ENCODE data around the gene NEAT1.
A peak's percentile ranks its signal among the peaks of the same experiment; 100 is the strongest.

Gene NEAT1

GRCh38 chr11:65379698-65380459 is 42.7 kb upstream of the NEAT1 start:
- DNase-seq (ENCODE audit: insufficient read length, low spot score), result no peak
- no peak for FAIRE-seq
- TF ChIP-seq SPI1 (IDR thresholded peaks at IDR 0.05; ENCODE audit: low read depth, low read length) (no peak), POLR2AphosphoS5 (IDR thresholded peaks at IDR 0.05; ENCODE audit: low read depth, low read length) (no peak), POU2F2 (IDR thresholded peaks at IDR 0.05; ENCODE audit: low read depth, low read length) (no peak), POLR2A (IDR thresholded peaks at IDR 0.05; ENCODE audit: low read depth, low read length) (no peak), PAX5 (IDR thresholded peaks at IDR 0.05; ENCODE audit: insufficient read depth, low read length, severe bottlenecking) (no peak), TAF1 (IDR thresholded peaks at IDR 0.05; ENCODE audit: low read depth, low read length) (no peak)

DNA sequence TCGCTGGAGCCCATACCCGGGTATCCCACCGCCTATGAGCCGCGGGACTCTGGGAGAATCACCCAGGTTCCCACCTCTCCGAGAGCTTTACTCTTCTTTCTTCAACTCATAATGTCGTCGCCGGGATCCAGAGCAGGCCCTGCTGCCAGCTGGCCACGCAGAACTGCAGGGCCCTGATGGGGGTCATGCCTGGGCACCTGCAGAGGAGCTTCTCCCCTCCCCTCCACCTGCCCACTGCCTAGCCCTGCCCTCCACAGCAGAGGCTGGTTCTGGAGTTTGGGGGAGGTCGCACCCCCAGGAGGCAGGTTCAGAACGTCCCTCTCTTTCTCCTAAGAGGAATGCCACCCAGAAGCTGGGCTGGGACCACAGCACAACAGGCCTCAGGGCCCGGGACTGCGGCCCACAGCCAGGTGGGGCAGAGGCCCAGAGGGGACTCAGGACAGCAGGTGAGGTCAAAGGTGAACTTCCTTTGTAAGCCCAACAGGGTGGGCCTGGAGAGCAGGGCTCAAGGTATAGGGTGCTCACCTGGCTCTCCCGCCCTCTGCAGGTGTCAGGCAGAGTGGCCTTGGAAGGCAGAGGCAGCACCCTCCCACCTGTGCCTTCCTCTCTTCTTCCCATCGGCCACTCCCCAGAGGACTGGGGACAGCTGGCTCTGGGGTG is 42.0 kb upstream of the NEAT1 start:
- TF ChIP-seq POLR2AphosphoS5 (IDR thresholded peaks at IDR 0.05; ENCODE audit: low read depth, low read length) (no peak), POLR2A (IDR thresholded peaks at IDR 0.05; ENCODE audit: low read depth, low read length) (no peak), TAF1 (IDR thresholded peaks at IDR 0.05; ENCODE audit: low read depth, low read length) (no peak), PAX5 (IDR thresholded peaks at IDR 0.05; ENCODE audit: insufficient read depth, low read length, severe bottlenecking) (no peak), SPI1 (IDR thresholded peaks at IDR 0.05; ENCODE audit: low read depth, low read length) (no peak)
- DNase-seq (ENCODE audit: insufficient read length, low spot score) (no peak), FAIRE-seq (no peak)

DNA sequence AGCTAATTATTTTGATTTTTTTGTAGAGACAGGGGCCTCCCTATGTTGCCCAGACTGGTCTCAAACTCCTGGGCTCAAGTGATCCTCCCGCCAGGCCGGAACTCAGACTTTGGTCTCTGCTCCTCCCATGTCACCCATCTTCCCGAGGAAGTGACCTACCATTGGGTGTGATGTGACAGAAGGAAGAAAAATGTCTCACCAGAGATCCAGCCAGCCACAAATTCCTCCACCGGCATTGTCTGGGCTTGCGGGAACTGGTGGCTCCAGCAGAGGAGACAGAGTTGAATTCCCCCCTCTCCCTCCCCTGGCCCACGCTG is 40.9 kb upstream of the NEAT1 start:
- FAIRE-seq (peak; percentile 65), DNase-seq (ENCODE audit: insufficient read length, low spot score) (no peak)
- TF ChIP-seq POLR2A (IDR thresholded peaks at IDR 0.05; ENCODE audit: low read depth, low read length) (no peak), SPI1 (IDR thresholded peaks at IDR 0.05; ENCODE audit: low read depth, low read length) (no peak), POU2F2 (IDR thresholded peaks at IDR 0.05; ENCODE audit: low read depth, low read length) (no peak), TAF1 (IDR thresholded peaks at IDR 0.05; ENCODE audit: low read depth, low read length) (no peak), POLR2AphosphoS5 (IDR thresholded peaks at IDR 0.05; ENCODE audit: low read depth, low read length) (no peak), PAX5 (IDR thresholded peaks at IDR 0.05; ENCODE audit: insufficient read depth, low read length, severe bottlenecking) (no peak)

DNA sequence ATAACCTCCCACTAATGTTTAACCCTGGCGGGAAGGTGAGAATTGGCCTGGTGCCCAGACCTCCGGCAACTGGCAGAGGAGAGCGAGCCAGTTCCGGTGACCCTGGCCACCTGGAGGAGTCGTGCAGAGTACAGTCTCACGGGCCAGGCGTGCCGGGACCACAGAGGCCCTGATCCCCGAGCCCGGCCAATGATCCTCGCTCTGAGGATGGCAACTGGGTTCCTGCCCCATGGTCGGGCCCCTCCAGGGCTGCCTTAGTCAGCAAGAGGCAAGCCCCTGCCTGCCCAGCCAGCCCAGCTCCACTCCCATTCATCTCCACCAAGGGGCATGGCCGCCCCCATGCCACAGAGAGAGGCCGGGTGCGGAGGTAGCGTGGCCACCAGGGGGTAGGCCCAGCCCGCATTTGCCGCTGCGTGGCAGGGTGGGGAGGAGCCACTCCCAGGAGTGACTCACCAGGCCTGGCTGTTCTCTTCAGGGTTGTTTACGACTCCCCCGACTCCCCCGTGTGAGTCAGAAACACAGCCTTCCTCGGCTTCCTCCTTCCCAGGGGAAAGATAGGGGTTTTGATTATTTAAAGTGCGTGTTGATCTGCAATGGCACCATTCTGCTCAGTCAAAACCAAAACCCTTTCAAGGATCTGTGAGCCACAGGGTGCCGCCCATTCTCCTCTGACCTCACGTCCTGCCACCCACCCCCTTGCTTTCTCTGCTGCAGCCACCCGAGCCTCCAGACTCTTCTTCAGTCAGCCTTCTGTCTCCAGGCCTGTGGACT is 40.4 kb upstream of the NEAT1 start, which contains the start of gene SLC25A45:
SLC25A45 (minus strand) TSS at position 614 of the 771 bp plus-strand sequence. CDS start 695 bp downstream, outside the sequence.
- DNase-seq (ENCODE audit: insufficient read length, low spot score) (peak; percentile 70), FAIRE-seq (peak; percentile 96)
- TF ChIP-seq POU2F2 (IDR thresholded peaks at IDR 0.05; ENCODE audit: low read depth, low read length) (no peak), POLR2A (IDR thresholded peaks at IDR 0.05; ENCODE audit: low read depth, low read length) (peak; percentile 71), SPI1 (IDR thresholded peaks at IDR 0.05; ENCODE audit: low read depth, low read length) (no peak), POLR2AphosphoS5 (IDR thresholded peaks at IDR 0.05; ENCODE audit: low read depth, low read length) (peak; percentile 72; the same call in 1 of the 2 replicates), PAX5 (IDR thresholded peaks at IDR 0.05; ENCODE audit: insufficient read depth, low read length, severe bottlenecking) (no peak), TAF1 (IDR thresholded peaks at IDR 0.05; ENCODE audit: low read depth, low read length) (peak; percentile 71; the same call in 1 of the 2 replicates)

DNA sequence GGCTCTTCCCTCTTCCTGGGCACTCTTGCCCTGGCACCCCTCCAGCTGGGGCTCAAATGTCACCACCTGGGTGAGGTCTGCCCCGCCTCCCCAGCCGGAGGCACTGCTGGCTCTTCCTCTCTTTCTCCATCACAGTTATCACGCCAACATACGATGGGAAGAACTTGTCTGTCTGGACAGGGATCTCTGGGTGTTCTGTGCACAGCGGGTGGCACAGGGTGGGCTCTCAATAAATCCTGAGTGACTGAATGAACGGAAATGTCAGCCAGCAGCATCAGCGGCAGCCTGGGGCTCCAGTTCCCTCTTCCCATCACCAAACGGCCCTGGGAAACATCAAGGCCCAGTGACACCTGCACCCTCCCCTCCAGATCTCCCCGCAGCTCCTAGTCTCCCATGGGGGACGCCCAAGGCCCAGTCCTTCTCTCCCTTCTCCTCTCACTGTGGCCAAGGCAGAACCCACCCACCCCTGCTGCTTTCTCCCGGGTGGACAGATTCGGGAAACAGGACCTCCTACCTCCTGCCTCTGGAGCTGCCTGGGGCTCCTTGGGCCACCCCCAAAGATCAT is 39.7 kb upstream of the NEAT1 start:
- TF ChIP-seq PAX5 (IDR thresholded peaks at IDR 0.05; ENCODE audit: insufficient read depth, low read length, severe bottlenecking) (no peak), POLR2AphosphoS5 (IDR thresholded peaks at IDR 0.05; ENCODE audit: low read depth, low read length) (no peak), SPI1 (IDR thresholded peaks at IDR 0.05; ENCODE audit: low read depth, low read length) (no peak), POU2F2 (IDR thresholded peaks at IDR 0.05; ENCODE audit: low read depth, low read length) (no peak), TAF1 (IDR thresholded peaks at IDR 0.05; ENCODE audit: low read depth, low read length) (no peak), POLR2A (IDR thresholded peaks at IDR 0.05; ENCODE audit: low read depth, low read length) (no peak)
- FAIRE-seq (peak; percentile 45), DNase-seq (ENCODE audit: insufficient read length, low spot score) (no peak)

DNA sequence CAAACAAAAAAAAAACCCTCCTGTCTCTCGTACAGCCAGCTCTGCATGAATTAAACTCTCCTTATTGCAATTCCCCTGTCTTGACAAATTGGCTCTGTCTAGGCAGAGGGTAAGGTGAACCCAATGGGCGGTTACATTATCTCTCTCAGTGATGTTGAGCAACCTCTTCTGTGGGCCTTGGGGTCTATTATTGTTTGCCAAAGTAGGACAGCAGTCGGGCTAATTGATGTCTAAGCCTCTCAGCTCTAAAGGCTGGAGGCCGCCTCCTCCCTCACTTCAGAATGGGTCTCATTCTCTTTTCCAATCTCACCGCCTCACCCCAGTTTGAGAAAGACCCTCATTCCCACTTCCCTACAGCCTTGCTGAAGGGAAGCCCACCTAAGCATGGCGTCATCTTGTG is 38.8 kb upstream of the NEAT1 start:
- FAIRE-seq, result no peak
- TF ChIP-seq SPI1 (IDR thresholded peaks at IDR 0.05; ENCODE audit: low read depth, low read length) (no peak), PAX5 (IDR thresholded peaks at IDR 0.05; ENCODE audit: insufficient read depth, low read length, severe bottlenecking) (no peak), POLR2A (IDR thresholded peaks at IDR 0.05; ENCODE audit: low read depth, low read length) (no peak), POU2F2 (IDR thresholded peaks at IDR 0.05; ENCODE audit: low read depth, low read length) (no peak), TAF1 (IDR thresholded peaks at IDR 0.05; ENCODE audit: low read depth, low read length) (no peak), POLR2AphosphoS5 (IDR thresholded peaks at IDR 0.05; ENCODE audit: low read depth, low read length) (no peak)
- no peak for DNase-seq (ENCODE audit: insufficient read length, low spot score)

- FAIRE-seq (no peak), DNase-seq (ENCODE audit: insufficient read length, low spot score) (no peak)
- no peak for TF ChIP-seq SPI1 (IDR thresholded peaks at IDR 0.05; ENCODE audit: low read depth, low read length)
These were observed 38.2 kb upstream of the NEAT1 start for GRCh38 chr11:65384301-65384889.

- FAIRE-seq, result peak; percentile 85
- TF ChIP-seq SPI1 (IDR thresholded peaks at IDR 0.05; ENCODE audit: low read depth, low read length) (peak; percentile 55; the same call in 1 of the 2 replicates), POLR2AphosphoS5 (IDR thresholded peaks at IDR 0.05; ENCODE audit: low read depth, low read length) (peak; percentile 62; the same call in 1 of the 2 replicates), POLR2A (IDR thresholded peaks at IDR 0.05; ENCODE audit: low read depth, low read length) (peak; percentile 66), PAX5 (IDR thresholded peaks at IDR 0.05; ENCODE audit: insufficient read depth, low read length, severe bottlenecking) (no peak), POU2F2 (IDR thresholded peaks at IDR 0.05; ENCODE audit: low read depth, low read length) (no peak), TAF1 (IDR thresholded peaks at IDR 0.05; ENCODE audit: low read depth, low read length) (peak; percentile 47)
- peak; percentile 94 for DNase-seq (ENCODE audit: insufficient read length, low spot score)
These were observed 36.1 kb upstream of the NEAT1 start, which contains the start of gene FRMD8 for GRCh38 chr11:65386307-65387140. FRMD8 (plus strand) TSS chr11:65386637; CDS start chr11:65387037, 400 bp downstream.

All from GM12891 (cell line).